Loucy (cell line): Measurements from ENCODE around the gene GALNT10.

Experiments
- H2AFZ ChIP-seq: fragments of 200-600 bp; sonication (generic); 2 replicates; pipeline ENCODE4 v1.6.0; 2016; ENCODE audit warnings: antibody characterized with exemption, mild to moderate bottlenecking, low read length, moderate library complexity
- H3F3A ChIP-seq: fragments of 200-600 bp; 2 replicates; pipeline ENCODE4 v1.6.0; 2016; ENCODE audit warnings: antibody characterized with exemption, low read depth, mild to moderate bottlenecking
- H3K27me3 ChIP-seq: fragments of 200-600 bp; sonication (generic); 2 replicates; pipeline ENCODE4 v1.6.1; 2014; ENCODE audit warnings: low read length, mild to moderate bottlenecking; ENCODE audit not compliant: insufficient read depth, poor library complexity, severe bottlenecking
- H3K36me3 ChIP-seq: fragments of 200-600 bp; sonication (generic); 2 replicates; pipeline ENCODE4 v1.6.1; 2016; ENCODE audit warnings: low read length; ENCODE audit not compliant: insufficient read depth
- H3K4me1 ChIP-seq: fragments of 200-600 bp; sonication (generic); 2 replicates; pipeline ENCODE4 v1.5.1; 2014; ENCODE audit warnings: low read length, mild to moderate bottlenecking; ENCODE audit not compliant: insufficient read depth, poor library complexity, severe bottlenecking
- H3K4me2 ChIP-seq: fragments of 200-600 bp; sonication (generic); 2 replicates; pipeline ENCODE4 v1.6.0; 2014; ENCODE audit warnings: antibody characterized with exemption, low read length, low read depth, mild to moderate bottlenecking; ENCODE audit not compliant: poor library complexity, severe bottlenecking
- H3K4me3 ChIP-seq: fragments of 200-600 bp; sonication (generic); 2 replicates; pipeline ENCODE4 v1.5.1; 2014; ENCODE audit warnings: low read length, mild to moderate bottlenecking, mixed read lengths; ENCODE audit not compliant: poor library complexity, severe bottlenecking
- H3K79me2 ChIP-seq: fragments of 200-600 bp; sonication (generic); 2 replicates; pipeline ENCODE4 v1.6.1; 2014; ENCODE audit warnings: low read length; ENCODE audit not compliant: insufficient read depth
- H3K9ac ChIP-seq: fragments of 200-600 bp; sonication (generic); 2 replicates; pipeline ENCODE4 v1.6.0; 2014; ENCODE audit warnings: mild to moderate bottlenecking, low read depth, low read length, moderate library complexity; ENCODE audit not compliant: poor library complexity, severe bottlenecking
- H3K9me2 ChIP-seq: fragments of 200-600 bp; sonication (generic); replicated peaks from 2 replicates; pipeline ENCODE4 v1.6.1; 2016; ENCODE audit warnings: low read depth, low read length, mixed read lengths
- H3K9me3 ChIP-seq: fragments of 200-600 bp; sonication (generic); 2 replicates; pipeline ENCODE4 v1.6.1; 2014; ENCODE audit warnings: mild to moderate bottlenecking, antibody characterized with exemption, low read length, low read depth; ENCODE audit not compliant: insufficient read depth
- H4K20me1 ChIP-seq: fragments of 200-600 bp; sonication (generic); 2 replicates; pipeline ENCODE4 v1.6.0; 2014; ENCODE audit warnings: antibody characterized with exemption, low read length, mild to moderate bottlenecking; ENCODE audit not compliant: insufficient read depth, poor library complexity, severe bottlenecking
- EZH2phosphoT487 ChIP-seq: fragments of 200-600 bp; IDR thresholded peaks from 2 replicates; pipeline ENCODE4 v1.6.1; 2018; ENCODE audit warnings: antibody characterized with exemption, mild to moderate bottlenecking, moderate library complexity, borderline replicate concordance
- TF ChIP-seq, protein P1 (sequence below): fragments of 200-600 bp; sonication (generic); conservative IDR thresholded peaks from 2 replicates; pipeline ENCODE4 v1.5.1; 2014; ENCODE audit warnings: mild to moderate bottlenecking, antibody characterized with exemption, low read length

GALNT10 gene

DNA sequence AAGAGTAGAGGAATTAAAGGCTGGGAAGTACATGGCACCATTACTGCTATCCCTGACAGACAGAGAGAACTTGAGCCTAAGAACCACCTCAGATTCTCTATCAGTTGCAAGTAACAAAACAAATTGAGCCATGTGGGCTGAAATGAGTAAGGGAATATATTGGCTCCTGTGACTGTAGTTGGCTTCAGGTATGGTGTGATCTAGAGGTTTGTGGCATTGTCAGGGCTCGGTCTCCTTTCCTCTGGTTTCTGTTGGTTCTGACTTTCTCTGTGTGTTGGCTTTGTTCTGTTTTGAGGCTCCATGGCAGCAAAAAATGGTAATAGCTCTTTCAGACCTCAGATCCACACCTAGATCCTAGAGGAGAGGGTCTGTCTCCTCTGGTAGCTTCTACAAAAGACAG is 5.7 kb downstream of the GALNT10 start:
- H3K4me3 ChIP-seq, result no peak overlapping the region
- no peaks in the 10 kb centered on the region for H4K20me1 ChIP-seq
- H3K9me3 ChIP-seq, result no peaks in the 10 kb centered on the region
- H3K27me3 ChIP-seq, result no peaks in the 10 kb centered on the region
- no peaks in the 10 kb centered on the region for H3F3A ChIP-seq
- no peak for TF ChIP-seq EZH2phosphoT487
- TF ChIP-seq, protein P1, sequence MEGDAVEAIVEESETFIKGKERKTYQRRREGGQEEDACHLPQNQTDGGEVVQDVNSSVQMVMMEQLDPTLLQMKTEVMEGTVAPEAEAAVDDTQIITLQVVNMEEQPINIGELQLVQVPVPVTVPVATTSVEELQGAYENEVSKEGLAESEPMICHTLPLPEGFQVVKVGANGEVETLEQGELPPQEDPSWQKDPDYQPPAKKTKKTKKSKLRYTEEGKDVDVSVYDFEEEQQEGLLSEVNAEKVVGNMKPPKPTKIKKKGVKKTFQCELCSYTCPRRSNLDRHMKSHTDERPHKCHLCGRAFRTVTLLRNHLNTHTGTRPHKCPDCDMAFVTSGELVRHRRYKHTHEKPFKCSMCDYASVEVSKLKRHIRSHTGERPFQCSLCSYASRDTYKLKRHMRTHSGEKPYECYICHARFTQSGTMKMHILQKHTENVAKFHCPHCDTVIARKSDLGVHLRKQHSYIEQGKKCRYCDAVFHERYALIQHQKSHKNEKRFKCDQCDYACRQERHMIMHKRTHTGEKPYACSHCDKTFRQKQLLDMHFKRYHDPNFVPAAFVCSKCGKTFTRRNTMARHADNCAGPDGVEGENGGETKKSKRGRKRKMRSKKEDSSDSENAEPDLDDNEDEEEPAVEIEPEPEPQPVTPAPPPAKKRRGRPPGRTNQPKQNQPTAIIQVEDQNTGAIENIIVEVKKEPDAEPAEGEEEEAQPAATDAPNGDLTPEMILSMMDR, result no peak
- no peaks in the 10 kb centered on the region for H3K9me2 ChIP-seq
- no peak overlapping the region for H2AFZ ChIP-seq
- peak overlapping the region; percentile 67 for H3K4me2 ChIP-seq
- H3K4me1 ChIP-seq, result peaks cover 45% of the 10 kb centered on the region
- no peaks in the 10 kb centered on the region for H3K36me3 ChIP-seq
- H3K9ac ChIP-seq, result no peak overlapping the region
- peaks cover 43% of the 10 kb centered on the region for H3K79me2 ChIP-seq

DNA sequence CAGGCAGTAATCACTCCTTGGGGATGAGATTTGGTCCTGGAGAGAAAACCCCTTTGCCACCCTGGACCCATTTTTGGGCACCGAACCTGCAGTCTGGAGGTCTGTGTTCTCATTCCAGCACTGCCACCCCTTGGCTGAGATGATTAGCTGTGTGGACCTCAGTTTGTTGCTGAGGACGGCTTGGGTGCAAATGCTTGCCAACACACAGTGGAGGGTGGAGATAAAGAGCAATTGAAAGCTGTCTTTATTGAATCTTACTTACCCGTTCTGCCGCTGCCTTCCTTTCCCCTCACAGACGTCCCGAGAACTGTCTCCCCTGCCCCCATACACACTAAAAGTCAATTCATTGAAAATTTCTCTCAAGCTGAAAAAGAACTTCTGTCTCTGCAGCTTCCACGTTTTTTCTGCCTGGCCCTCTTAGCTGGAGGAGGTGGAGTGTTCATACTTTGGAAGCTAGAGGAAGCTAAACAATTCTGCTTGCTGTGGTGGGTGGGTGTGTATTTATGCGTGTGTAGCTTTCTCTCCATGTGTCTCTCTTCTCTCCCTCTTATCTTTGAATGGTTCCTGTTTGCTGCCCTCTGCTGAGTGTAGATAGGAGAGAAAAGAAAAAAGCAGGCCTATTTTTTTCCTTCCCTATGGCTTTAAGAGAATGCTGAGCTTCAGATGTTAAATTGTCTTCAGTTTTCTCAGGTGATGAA is 6.6 kb downstream of the GALNT10 start:
- H3K9me3 ChIP-seq, result no peaks in the 10 kb centered on the region
- TF ChIP-seq, protein P1, result peak; percentile 36
- no peak for TF ChIP-seq EZH2phosphoT487
- no peaks in the 10 kb centered on the region for H3F3A ChIP-seq
- H3K9ac ChIP-seq, result no peak overlapping the region
- H3K4me1 ChIP-seq, result peaks cover 41% of the 10 kb centered on the region
- peaks cover 37% of the 10 kb centered on the region for H3K79me2 ChIP-seq
- H3K4me3 ChIP-seq, result peak overlapping the region; percentile 60
- H4K20me1 ChIP-seq, result no peaks in the 10 kb centered on the region
- H3K36me3 ChIP-seq, result no peaks in the 10 kb centered on the region
- H2AFZ ChIP-seq, result no peak overlapping the region
- H3K27me3 ChIP-seq, result no peaks in the 10 kb centered on the region
- no peaks in the 10 kb centered on the region for H3K9me2 ChIP-seq
- H3K4me2 ChIP-seq, result peak overlapping the region; percentile 67

DNA sequence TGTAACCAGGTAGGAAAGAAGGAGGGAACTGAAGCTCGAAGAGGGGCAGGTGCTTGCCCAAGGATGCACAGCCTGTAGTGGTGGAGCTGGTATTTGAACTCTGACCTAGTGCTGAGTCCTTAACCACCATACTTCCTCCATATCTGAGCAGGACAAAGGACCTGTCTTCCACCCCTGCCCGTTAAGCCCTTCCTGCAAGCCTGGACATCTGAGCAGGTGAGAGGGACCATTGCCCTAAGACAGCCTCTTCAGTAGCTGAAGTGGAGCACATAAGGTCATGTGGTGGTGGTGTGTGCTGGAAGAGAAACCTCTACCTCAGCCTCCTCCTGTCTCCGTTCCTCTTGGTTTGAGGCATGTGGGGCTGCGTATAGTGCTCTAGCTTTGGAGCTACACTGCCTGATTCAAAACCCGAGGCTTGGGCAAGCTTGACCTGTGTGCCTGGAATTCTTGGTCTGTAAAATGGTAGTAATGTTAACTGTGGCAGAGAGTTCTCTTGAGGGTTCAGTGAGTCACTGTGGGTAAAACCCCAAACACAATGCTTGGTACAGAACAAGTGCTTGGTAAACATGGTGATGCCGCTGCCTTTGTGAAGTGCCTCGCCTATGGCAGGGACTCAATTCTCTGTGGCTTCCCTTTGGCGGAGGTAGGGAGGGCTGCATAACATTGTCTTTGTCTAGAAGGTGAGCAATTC is 7.4 kb downstream of the GALNT10 start:
- Histone ChIP-seq H3F3A (no peaks in the 10 kb centered on the region), H3K79me2 (peaks cover 34% of the 10 kb centered on the region), H3K4me3 (peak overlapping the region; percentile 38), H3K9me3 (no peaks in the 10 kb centered on the region), H3K27me3 (no peaks in the 10 kb centered on the region), H3K9me2 (no peaks in the 10 kb centered on the region), H3K4me2 (peak overlapping the region; percentile 67), H3K4me1 (peaks cover 36% of the 10 kb centered on the region), H4K20me1 (no peaks in the 10 kb centered on the region), H2AFZ (no peak overlapping the region), H3K9ac (peak overlapping the region; percentile 36), H3K36me3 (no peaks in the 10 kb centered on the region)
- no peak for TF ChIP-seq EZH2phosphoT487
- TF ChIP-seq, protein P1, result no peak
